Measurements from ENCODE around the gene COL28A1. TPM values are rescaled to one million over a fixed set of nuclear protein-coding genes. Genes with fewer than 3 reads are reported as not detected.

The COL28A1 gene
- total RNA-seq, 1 donor from 2014 or later = 0.28 TPM

- Mint-ChIP-seq H3K9me3 (no peaks in the 10 kb centered on the region), H3K27me3 (ENCODE audit: low read depth) (no peaks in the 10 kb centered on the region), H3K27ac (ENCODE audit: unreplicated experiment) (no peak overlapping the region), H3K4me3 (no peak overlapping the region), H3K36me3 (ENCODE audit: low read depth) (no peaks in the 10 kb centered on the region), H3K4me1 (peaks cover 5% of the 10 kb centered on the region)
- no peak for DNase-seq (ENCODE audit: low read depth, low spot score)
- no peak for TF ChIP-seq CTCF (conservative IDR thresholded peaks at IDR 0.05)
These were observed 8.6 kb downstream of the COL28A1 start for GRCh38 chr7:7527047-7527446.

- Mint-ChIP-seq H3K4me1 (peaks cover 5% of the 10 kb centered on the region), H3K27me3 (ENCODE audit: low read depth) (no peaks in the 10 kb centered on the region), H3K9me3 (no peaks in the 10 kb centered on the region), H3K27ac (ENCODE audit: unreplicated experiment) (no peak overlapping the region), H3K4me3 (no peak overlapping the region), H3K36me3 (ENCODE audit: low read depth) (no peaks in the 10 kb centered on the region)
- no peak for TF ChIP-seq CTCF (conservative IDR thresholded peaks at IDR 0.05)
- DNase-seq (ENCODE audit: low read depth, low spot score) = no peak
These were observed 9.7 kb downstream of the COL28A1 start for GRCh38 chr7:7526006-7526405.

GRCh38 chr7:7524121-7524520 is 11.6 kb downstream of the COL28A1 start:
- TF ChIP-seq CTCF (conservative IDR thresholded peaks at IDR 0.05) = no peak
- DNase-seq (ENCODE audit: low read depth, low spot score) = no peak
- Mint-ChIP-seq H3K36me3 (ENCODE audit: low read depth) (no peaks in the 10 kb centered on the region), H3K27ac (ENCODE audit: unreplicated experiment) (no peak overlapping the region), H3K9me3 (no peaks in the 10 kb centered on the region), H3K4me3 (no peak overlapping the region), H3K4me1 (no peaks in the 10 kb centered on the region), H3K27me3 (ENCODE audit: low read depth) (no peaks in the 10 kb centered on the region)

- Mint-ChIP-seq H3K4me1 (no peaks in the 10 kb centered on the region), H3K4me3 (no peak overlapping the region), H3K9me3 (no peaks in the 10 kb centered on the region), H3K36me3 (ENCODE audit: low read depth) (no peaks in the 10 kb centered on the region), H3K27ac (ENCODE audit: unreplicated experiment) (no peak overlapping the region), H3K27me3 (ENCODE audit: low read depth) (no peaks in the 10 kb centered on the region)
- DNase-seq (ENCODE audit: low read depth, low spot score) = no peak
- TF ChIP-seq CTCF (conservative IDR thresholded peaks at IDR 0.05) = no peak
These were observed 13.3 kb downstream of the COL28A1 start for GRCh38 chr7:7522421-7522820.

GRCh38 chr7:7521259-7521658 is 14.4 kb downstream of the COL28A1 start:
- Mint-ChIP-seq H3K27ac (ENCODE audit: unreplicated experiment) (no peak overlapping the region), H3K4me1 (peaks cover 2% of the 10 kb centered on the region), H3K9me3 (no peaks in the 10 kb centered on the region), H3K36me3 (ENCODE audit: low read depth) (no peaks in the 10 kb centered on the region), H3K27me3 (ENCODE audit: low read depth) (no peaks in the 10 kb centered on the region), H3K4me3 (no peak overlapping the region)
- DNase-seq (ENCODE audit: low read depth, low spot score) = no peak
- no peak for TF ChIP-seq CTCF (conservative IDR thresholded peaks at IDR 0.05)

GRCh38 chr7:7519528-7519927 is 16.1 kb downstream of the COL28A1 start:
- Mint-ChIP-seq H3K27ac (ENCODE audit: unreplicated experiment) (no peak overlapping the region), H3K9me3 (no peaks in the 10 kb centered on the region), H3K4me3 (no peak overlapping the region), H3K4me1 (peaks cover 10% of the 10 kb centered on the region), H3K36me3 (ENCODE audit: low read depth) (no peaks in the 10 kb centered on the region), H3K27me3 (ENCODE audit: low read depth) (no peaks in the 10 kb centered on the region)
- no peak for DNase-seq (ENCODE audit: low read depth, low spot score)
- TF ChIP-seq CTCF (conservative IDR thresholded peaks at IDR 0.05) = no peak

All from neural crest cell (in vitro differentiated cells).